Astrocyte of the cerebellum (primary cell): ENCODE results near the gene NHLRC1.
"Not testable (repeated sequence)": the region's sequence is repeated elsewhere in the genome, so short reads cannot be mapped to it uniquely, and the experiment has no call there.

Experiments
- DNase-seq: peaks from one replicate; pipeline ENCODE4 v3.0.0-alpha.2; 2011; ENCODE audit warnings: low read depth
- H3K4me3 ChIP-seq: 2 replicates; pipeline ENCODE4 v1.5.1; 2011; ENCODE audit warnings: mild to moderate bottlenecking, low read depth, low read length, moderate library complexity
- in situ Hi-C: cut with HindIII; loops from 2 replicates; pipeline ENCODE4 v1.10.0; 2017; ENCODE audit warnings: low sequenced_read_pairs
- TF ChIP-seq, protein P1 (sequence below): IDR thresholded peaks from 2 replicates; pipeline ENCODE4 v1.5.1; 2012; ENCODE audit warnings: low read length, low read depth, moderate library complexity, mild to moderate bottlenecking; ENCODE audit errors: missing control alignments

NHLRC1 gene

DNA sequence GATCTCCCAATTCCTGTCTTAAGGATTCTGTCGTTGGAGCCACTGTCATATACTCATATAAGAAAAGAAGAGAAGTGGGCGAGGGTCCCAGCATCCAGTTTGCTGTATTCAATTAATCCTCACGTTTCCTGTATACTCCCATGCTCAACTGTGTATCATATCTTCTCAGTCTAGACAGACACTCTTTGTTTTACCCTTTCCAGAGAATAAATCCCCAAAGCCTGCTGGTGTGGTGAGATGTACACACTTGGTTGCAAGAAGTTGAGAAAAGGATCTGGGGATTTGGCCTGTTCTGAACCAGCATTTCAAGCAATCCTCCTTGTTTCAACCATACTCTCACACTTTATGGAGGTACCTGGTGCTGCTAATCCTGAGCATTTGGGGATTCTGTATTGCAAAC lies 29.3 kb upstream of the NHLRC1 start:
- in situ Hi-C loops = no loop called here
- no peak for DNase-seq
- no peak overlapping the region for H3K4me3 ChIP-seq
- TF ChIP-seq, protein P1, sequence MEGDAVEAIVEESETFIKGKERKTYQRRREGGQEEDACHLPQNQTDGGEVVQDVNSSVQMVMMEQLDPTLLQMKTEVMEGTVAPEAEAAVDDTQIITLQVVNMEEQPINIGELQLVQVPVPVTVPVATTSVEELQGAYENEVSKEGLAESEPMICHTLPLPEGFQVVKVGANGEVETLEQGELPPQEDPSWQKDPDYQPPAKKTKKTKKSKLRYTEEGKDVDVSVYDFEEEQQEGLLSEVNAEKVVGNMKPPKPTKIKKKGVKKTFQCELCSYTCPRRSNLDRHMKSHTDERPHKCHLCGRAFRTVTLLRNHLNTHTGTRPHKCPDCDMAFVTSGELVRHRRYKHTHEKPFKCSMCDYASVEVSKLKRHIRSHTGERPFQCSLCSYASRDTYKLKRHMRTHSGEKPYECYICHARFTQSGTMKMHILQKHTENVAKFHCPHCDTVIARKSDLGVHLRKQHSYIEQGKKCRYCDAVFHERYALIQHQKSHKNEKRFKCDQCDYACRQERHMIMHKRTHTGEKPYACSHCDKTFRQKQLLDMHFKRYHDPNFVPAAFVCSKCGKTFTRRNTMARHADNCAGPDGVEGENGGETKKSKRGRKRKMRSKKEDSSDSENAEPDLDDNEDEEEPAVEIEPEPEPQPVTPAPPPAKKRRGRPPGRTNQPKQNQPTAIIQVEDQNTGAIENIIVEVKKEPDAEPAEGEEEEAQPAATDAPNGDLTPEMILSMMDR = no peak

DNA sequence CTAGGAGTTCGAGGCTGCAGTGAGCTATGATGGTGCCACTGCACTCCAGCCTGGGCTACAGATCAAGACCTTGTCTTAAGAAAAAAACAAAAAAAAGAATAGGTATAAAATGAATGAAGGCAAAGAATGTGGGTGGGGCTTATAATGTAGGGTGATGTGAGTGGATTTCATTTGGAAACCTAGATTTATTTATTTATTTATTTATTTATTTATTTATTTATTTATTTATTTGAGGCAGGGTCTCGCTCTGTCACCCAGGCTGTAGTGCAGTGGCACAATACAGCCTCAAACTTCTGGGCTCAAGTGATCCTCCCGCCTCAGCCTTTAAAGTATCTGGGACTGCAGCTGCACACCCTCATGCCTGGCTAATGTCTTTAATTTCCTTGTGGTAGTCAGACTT lies 28.9 kb upstream of the NHLRC1 start:
- DNase-seq, in situ Hi-C loops, H3K4me3 ChIP-seq: not testable (repeated sequence)

DNA sequence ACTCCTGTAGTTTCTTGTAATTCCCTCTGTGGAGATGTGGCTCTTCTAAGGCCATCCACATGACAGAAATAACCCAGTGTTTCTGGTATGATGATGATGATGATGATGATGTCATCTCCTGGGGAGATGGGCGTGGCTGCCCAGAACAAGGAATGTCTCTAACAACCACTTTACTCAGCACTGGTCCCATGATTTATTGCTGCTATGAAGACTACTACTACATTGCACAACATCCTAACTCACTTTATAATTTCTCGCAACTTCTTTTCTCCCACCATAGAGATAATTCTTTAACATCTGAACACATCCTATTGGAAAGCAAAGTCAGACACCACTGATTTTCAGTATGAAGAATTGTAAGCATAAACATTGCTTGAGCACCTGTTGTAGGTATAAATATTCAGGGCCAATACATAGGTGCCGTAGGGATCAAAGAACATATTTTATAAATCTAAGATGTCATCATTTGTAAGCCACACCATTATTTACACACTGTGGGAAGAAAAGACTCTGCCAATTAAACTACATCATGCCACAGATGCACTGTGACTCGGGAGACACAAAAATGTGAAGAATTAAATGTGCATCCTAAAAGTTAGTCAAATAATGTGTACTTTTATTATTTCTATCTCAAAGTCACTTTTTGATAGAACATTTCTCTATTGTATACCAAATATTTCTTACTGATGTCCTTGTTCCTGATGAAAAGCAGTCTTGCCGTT lies 26.0 kb upstream of the NHLRC1 start:
- in situ Hi-C loops = loop anchor here (25.0 kb wide), 1 partner anchor 336 kb away; no protein-coding TSS in a partner anchor
- no peak for DNase-seq
- TF ChIP-seq, protein P1 = no peak
- H3K4me3 ChIP-seq = no peak overlapping the region

DNA sequence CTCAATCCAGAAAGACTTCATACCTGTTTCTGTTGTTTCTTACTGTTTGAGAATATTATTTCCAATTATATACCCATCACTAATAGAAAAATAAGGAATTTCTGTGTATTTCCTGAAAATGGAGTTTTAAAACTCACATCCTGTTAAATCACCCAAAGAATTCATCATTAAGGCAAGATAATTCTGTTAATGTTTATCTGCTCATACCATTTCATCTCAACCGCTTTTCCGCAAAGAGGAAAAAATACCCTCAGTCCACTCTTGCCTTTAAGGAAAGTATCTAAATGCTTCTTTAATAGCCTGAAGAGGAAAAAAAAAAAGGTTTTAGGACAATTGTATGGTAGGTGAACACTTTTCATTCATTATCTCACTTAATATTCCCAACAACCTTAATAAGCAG lies 25.1 kb upstream of the NHLRC1 start:
- in situ Hi-C loops = loop anchor here (25.0 kb wide), 1 partner anchor 335 kb away; no protein-coding TSS in a partner anchor
- DNase-seq = no peak
- TF ChIP-seq, protein P1 = no peak

DNA sequence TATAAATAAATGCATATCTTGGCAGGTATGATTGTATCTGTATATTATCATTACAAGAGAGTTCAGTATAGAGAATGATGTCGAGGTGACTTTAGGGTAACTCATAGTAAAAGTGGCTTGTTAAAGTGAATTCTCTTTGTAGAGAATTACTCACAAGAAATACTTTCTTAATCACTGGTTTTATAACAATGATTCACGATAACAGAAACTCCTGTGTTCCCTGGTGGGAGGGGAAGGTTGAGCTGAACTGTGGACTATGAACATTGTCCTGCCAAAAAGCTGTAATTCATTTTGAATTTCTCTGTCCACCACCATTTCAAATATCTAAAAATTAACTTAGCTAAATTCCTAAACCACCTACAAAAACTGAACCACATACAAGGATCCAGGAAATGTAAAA lies 24.7 kb upstream of the NHLRC1 start:
- no peak overlapping the region for H3K4me3 ChIP-seq
- TF ChIP-seq, protein P1 = no peak
- in situ Hi-C loops = loop anchor here (25.0 kb wide), 1 partner anchor 335 kb away; no protein-coding TSS in a partner anchor
- DNase-seq = no peak

More for the DNA sequence above, 25.1 kb upstream of the NHLRC1 start:
- no peak overlapping the region for H3K4me3 ChIP-seq

DNA sequence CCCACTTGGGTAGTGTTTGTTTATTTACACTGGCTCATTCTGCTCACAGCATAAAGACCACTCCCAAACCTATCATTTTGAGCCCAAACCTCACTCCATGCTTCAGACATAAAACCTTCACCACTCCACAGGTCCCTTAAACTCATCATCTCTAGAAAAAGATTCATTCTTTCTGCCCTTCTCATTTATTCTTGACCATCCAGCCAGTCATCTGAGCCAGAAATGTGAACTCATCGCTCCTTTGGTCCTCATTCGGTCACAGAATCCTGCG lies 20.0 kb upstream of the NHLRC1 start:
- no peak for DNase-seq
- in situ Hi-C loops = loop anchor here (25.0 kb wide), 1 partner anchor 330 kb away; no protein-coding TSS in a partner anchor

More for the DNA sequence above, 20.0 kb upstream of the NHLRC1 start:
- TF ChIP-seq, protein P1 = no peak
- H3K4me3 ChIP-seq = no peak overlapping the region
